Prostate gland (tissue), 2 donors: ENCODE results near the gene SHISA8. TPM values are rescaled to one million over a fixed set of nuclear protein-coding genes. Genes with fewer than 3 reads are reported as not detected.
A peak's percentile ranks its signal among the peaks of the same experiment; 100 is the strongest.

Source experiments
- DNase-seq: peaks from one replicate; pipeline ENCODE4 v3.0.0-alpha.2; 2019; ENCODE audit warnings: low spot score
- H3K27ac ChIP-seq, 2 donors: fragments of 200-600 bp; sonication (generic); 2 replicates each; pipeline ENCODE4 v1.5.1; 2017 to 2019
- H3K27me3 ChIP-seq: fragments of 200-600 bp; sonication (generic); replicated peaks from 2 replicates; pipeline ENCODE4 v1.5.1; 2019; ENCODE audit not compliant: insufficient read depth
- H3K36me3 ChIP-seq, 2 donors: fragments of 200-600 bp; sonication (generic); 1 replicate in 1 of 2; 2 replicates in 1 of 2; pipeline versions ENCODE4 v1.5.1 to v1.8.1; 2017 to 2019
- H3K4me1 ChIP-seq: fragments of 200-600 bp; sonication (generic); replicated peaks from 2 replicates; pipeline ENCODE4 v1.5.1; 2019
- H3K4me3 ChIP-seq, 2 donors: fragments of 200-600 bp; sonication (generic); 2 replicates each; pipeline ENCODE4 v1.5.1; 2017 to 2019
- H3K9me3 ChIP-seq: fragments of 200-600 bp; sonication (generic); 2 replicates; pipeline ENCODE4 v1.5.1; 2017
- CTCF ChIP-seq, 4 experiments: fragments of 200-600 bp in 2 of 4; fragments of 450-650 bp in 2 of 4; sonication (generic) in 2 of 4; IDR thresholded peaks; 1 replicate in 3 of 4; 2 replicates in 1 of 4; pipeline ENCODE4 v1.5.1; 2016 to 2019; ENCODE audit warnings: antibody characterized with exemption in 4 of 4, mild to moderate bottlenecking in 2 of 4, moderate library complexity in 2 of 4
- POLR2A ChIP-seq: fragments of 450-650 bp; IDR thresholded peaks from one replicate; pipeline ENCODE4 v1.6.1; 2016; ENCODE audit warnings: antibody characterized with exemption, mild to moderate bottlenecking
- POLR2AphosphoS5 ChIP-seq: sonication (generic); formaldehyde crosslinking; IDR thresholded peaks from one replicate; pipeline ENCODE4 v1.6.1; 2017; ENCODE audit warnings: antibody characterized with exemption
- WGBS: methylation state at CpG from one replicate; pipeline ENCODE4 v1.1.5; 2018; 5-methylcytosine and 5-hydroxymethylcytosine counted together
- intact Hi-C: fragments of 100-400 bp; cut with DNase I; formaldehyde crosslinking; loops from one replicate; pipeline ENCODE4 v1.14.2; 2022
- total RNA-seq, 2 donors: library from RNA; depleted of rRNA; stranded (reverse); fragments of >200 nt; gene quantifications; one replicate each; pipeline ENCODE4 v1.1.0, GENCODE V29; 2016

The SHISA8 gene
- total RNA-seq, 2 donors from 2014 or later = not detected

DNA sequence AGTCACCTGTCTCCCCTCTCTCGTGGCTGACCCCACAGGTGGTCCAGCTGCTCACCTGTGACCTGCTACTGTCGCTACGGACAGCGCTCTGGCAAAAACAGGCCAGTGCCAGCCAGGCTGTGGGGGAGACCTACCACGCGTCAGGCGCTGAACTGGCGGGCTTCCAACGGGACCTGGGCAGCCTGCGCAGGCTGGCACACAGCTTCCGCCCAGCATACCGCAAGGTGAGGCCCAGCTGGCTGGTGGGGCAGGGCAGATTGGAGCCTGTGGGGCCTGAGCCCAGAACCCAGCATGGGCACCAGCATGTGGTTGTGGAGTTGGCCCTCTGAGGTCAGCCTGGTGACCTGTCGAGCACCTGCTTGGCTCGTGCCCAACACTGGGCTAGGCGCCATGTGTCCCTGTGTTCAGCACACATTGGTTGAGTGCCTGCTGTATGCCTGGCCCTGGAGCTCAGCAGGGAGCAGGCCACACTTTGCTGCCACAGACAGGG lies 11.9 kb downstream of the SHISA8 start:
- peak; percentile 34 for DNase-seq
- intact Hi-C loops = no loop called here
- Histone ChIP-seq H3K27ac (peak overlapping the region in 1 of 2 donors; percentile 4), H3K4me3 (no peak overlapping the region), H3K9me3 (no peaks in the 10 kb centered on the region), H3K27me3 (no peaks in the 10 kb centered on the region), H3K36me3 (peaks cover 6 to 12% of the 10 kb centered on the region in 2 donors), H3K4me1 (no peaks in the 10 kb centered on the region)
- 72% methylated on average over 8 of the region's 15 CpGs for WGBS
- TF ChIP-seq CTCF (IDR thresholded peaks at IDR 0.05) = no peak
- TF ChIP-seq POLR2A = no peak
- no peak for TF ChIP-seq POLR2AphosphoS5

DNA sequence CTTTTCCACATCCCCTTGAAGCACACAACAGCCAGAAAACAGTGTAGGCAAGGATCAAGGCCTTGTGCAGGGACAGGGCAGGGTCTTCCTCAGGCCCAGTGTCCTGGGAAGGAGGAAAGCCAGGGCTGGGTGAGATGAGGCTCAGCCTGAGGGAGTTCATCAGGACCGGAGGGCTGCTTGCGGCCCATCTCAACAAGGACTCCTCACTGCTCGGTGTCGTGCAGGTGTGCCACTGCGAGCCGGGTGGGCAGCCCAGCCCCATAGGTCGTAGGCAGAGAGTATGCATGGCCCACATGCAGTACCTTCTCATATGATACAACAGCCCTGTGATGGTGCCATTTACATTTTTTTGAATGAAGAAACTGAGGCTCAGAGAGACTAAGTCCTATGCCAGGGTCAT lies 12.9 kb downstream of the SHISA8 start:
- Histone ChIP-seq H3K9me3 (no peaks in the 10 kb centered on the region), H3K36me3 (peaks cover 6 to 12% of the 10 kb centered on the region in 2 donors), H3K27ac (no peak overlapping the region), H3K27me3 (no peaks in the 10 kb centered on the region), H3K4me3 (no peak overlapping the region), H3K4me1 (no peaks in the 10 kb centered on the region)
- intact Hi-C loops = no loop called here
- no peak for DNase-seq
- TF ChIP-seq CTCF (IDR thresholded peaks at IDR 0.05) (no peak), POLR2A (no peak), POLR2AphosphoS5 (no peak)
- 86% methylated on average over 7 of the region's 7 CpGs for WGBS

DNA sequence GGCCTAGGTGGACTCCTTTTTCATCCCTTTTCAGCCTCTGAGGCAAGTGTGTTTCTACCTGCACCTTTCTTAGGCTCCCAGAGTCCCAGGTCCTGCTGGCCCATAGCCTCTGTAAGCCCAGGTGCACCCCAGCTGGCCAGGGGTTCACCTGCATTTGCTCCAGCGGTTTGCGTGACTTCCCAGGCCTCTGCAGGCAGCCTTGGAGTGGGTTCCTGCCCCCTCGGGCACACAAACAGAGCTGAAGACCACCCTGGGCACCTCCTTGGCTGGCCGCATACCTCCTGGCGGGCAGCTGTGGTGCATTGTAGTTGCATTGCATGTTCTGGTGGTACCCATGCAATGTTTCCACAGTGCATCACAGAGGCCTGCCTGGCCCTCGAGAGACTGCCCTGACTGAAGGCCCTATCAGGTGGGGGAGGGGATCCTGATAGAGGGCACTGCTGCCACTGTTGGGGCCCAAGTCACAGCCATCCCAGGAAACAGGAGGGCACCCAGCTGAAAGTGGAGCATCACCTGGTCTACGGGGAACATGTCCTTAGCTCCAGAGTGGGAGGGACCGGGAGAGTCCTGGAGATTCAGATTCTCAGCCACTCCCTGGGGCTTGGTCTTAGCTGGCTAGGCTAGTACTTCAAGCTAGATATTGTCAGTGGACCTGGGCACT lies 14.1 kb downstream of the SHISA8 start:
- peaks cover 6 to 12% of the 10 kb centered on the region in 2 donors for H3K36me3 ChIP-seq
- DNase-seq = no peak
- no peaks in the 10 kb centered on the region for H3K27me3 ChIP-seq
- intact Hi-C loops = no loop called here
- H3K4me3 ChIP-seq = no peak overlapping the region
- no peaks in the 10 kb centered on the region for H3K9me3 ChIP-seq
- TF ChIP-seq CTCF (IDR thresholded peaks at IDR 0.05) (no peak), POLR2AphosphoS5 (no peak), POLR2A (no peak)
- no peak overlapping the region for H3K27ac ChIP-seq
- WGBS = 93% methylated on average over 7 of the region's 8 CpGs
- no peaks in the 10 kb centered on the region for H3K4me1 ChIP-seq

DNA sequence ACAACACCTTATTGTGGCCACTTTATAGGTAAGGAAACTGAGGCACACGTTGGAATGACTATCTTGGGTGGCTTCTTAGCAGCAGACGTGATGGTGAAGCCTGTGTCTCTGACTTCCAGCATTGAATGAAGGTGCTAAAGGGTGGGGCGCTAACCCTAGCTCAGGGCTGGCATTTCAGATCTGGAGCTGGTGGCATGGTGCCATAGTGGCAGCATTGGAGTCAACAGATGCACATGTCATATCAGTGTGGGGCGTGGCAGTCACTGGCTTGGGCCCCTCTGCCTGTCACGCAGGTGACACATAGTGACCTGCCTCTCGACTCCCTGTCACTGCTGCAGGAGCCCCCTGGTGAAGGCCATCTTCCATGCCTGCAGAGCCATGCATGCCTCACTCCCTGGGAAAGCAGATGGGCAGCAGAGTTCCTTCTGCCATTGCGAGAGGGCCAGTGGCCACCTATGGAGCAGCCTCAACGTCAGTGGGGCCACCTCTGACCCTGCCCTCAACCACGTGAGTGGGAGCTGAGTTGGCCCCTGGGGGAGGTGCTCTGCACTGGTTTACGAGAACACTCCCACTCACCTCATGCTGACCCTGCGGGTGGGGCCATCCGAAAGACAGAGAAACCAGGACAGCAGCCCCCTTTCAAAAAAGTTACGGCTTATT lies 14.8 kb downstream of the SHISA8 start:
- no peaks in the 10 kb centered on the region for H3K4me1 ChIP-seq
- intact Hi-C loops = no loop called here
- peaks cover 6 to 12% of the 10 kb centered on the region in 2 donors for H3K36me3 ChIP-seq
- 76% methylated on average over 13 of the region's 13 CpGs for WGBS
- no peak overlapping the region for H3K4me3 ChIP-seq
- no peak for DNase-seq
- H3K9me3 ChIP-seq = no peaks in the 10 kb centered on the region
- no peak overlapping the region for H3K27ac ChIP-seq
- TF ChIP-seq POLR2A = no peak
- no peaks in the 10 kb centered on the region for H3K27me3 ChIP-seq

GRCh38 chr22:41899110-41899509 lies 15.8 kb downstream of the SHISA8 start:
- Histone ChIP-seq H3K4me1 (no peaks in the 10 kb centered on the region), H3K27ac (no peak overlapping the region), H3K27me3 (no peaks in the 10 kb centered on the region), H3K4me3 (no peak overlapping the region), H3K9me3 (no peaks in the 10 kb centered on the region), H3K36me3 (peaks cover 6 to 12% of the 10 kb centered on the region in 2 donors)
- TF ChIP-seq CTCF (IDR thresholded peaks at IDR 0.05) (no peak), POLR2A (no peak)
- intact Hi-C loops = no loop called here
- 89% methylated on average over 5 of the region's 5 CpGs for WGBS
- no peak for DNase-seq
